Upper lobe of left lung (tissue), 6 donors: ENCODE measurements around the gene OSBPL10. TPM values are rescaled to one million over a fixed set of nuclear protein-coding genes. Genes with fewer than 3 reads are reported as not detected.

Experiments used
- ATAC-seq, 2 donors: fragments of 200-7000 bp; cut with Tn5 transposase; one replicate each; pipeline ENCODE4 v1.9.1; 2022; ENCODE audit warnings: mild to moderate bottlenecking in 2 of 2, moderate library complexity in 2 of 2; ENCODE audit not compliant: low FRiP score in 2 of 2
- DNase-seq, 2 donors: peaks; one replicate each; pipeline ENCODE4 v3.0.0-alpha.2; 2019 to 2020
- H3K27ac ChIP-seq, 4 donors: fragments of 200-600 bp; sonication (generic); one replicate each; pipeline ENCODE4 v1.5.1; 2016 to 2019
- H3K27me3 ChIP-seq, 4 donors: fragments of 200-600 bp; sonication (generic); one replicate each; pipeline ENCODE4 v1.5.1; 2017 to 2019
- H3K36me3 ChIP-seq, 4 donors: fragments of 200-600 bp; sonication (generic); one replicate each; pipeline ENCODE4 v1.5.1; 2016 to 2019
- H3K4me1 ChIP-seq, 4 donors: fragments of 200-600 bp; sonication (generic); one replicate each; pipeline ENCODE4 v1.5.1; 2018 to 2019
- H3K4me3 ChIP-seq, 4 donors: fragments of 200-600 bp; sonication (generic); one replicate each; pipeline ENCODE4 v1.5.1; 2017 to 2019; ENCODE audit warnings: mild to moderate bottlenecking in 2 of 4, moderate library complexity in 1 of 4
- H3K9me3 ChIP-seq, 4 donors: fragments of 200-600 bp; sonication (generic); one replicate each; pipeline ENCODE4 v1.5.1; 2018 to 2019
- CTCF ChIP-seq, 6 experiments: fragments of 450-650 bp in 4 of 6; fragments of 200-600 bp in 2 of 6; sonication (generic) in 2 of 6; IDR thresholded peaks; one replicate each; pipeline ENCODE4 v1.5.1; 2016 to 2019; ENCODE audit warnings: antibody characterized with exemption in 6 of 6
- EP300 ChIP-seq, 4 donors: sonication (generic); formaldehyde crosslinking; IDR thresholded peaks; one replicate each; pipeline ENCODE4 v1.5.1; 2017; ENCODE audit warnings: antibody characterized with exemption in 4 of 4, control low read depth in 2 of 4
- POLR2A ChIP-seq, 4 donors: fragments of 450-650 bp; IDR thresholded peaks; one replicate each; pipeline ENCODE4 v1.5.1; 2016 to 2017; ENCODE audit warnings: antibody characterized with exemption in 4 of 4, mild to moderate bottlenecking in 2 of 4
- POLR2AphosphoS5 ChIP-seq, 2 donors: sonication (generic); formaldehyde crosslinking; IDR thresholded peaks; one replicate each; pipeline ENCODE4 v1.5.1; 2017; ENCODE audit warnings: antibody characterized with exemption in 2 of 2
- WGBS, 2 donors: methylation state at CpG; one replicate each; pipeline ENCODE4 v1.1.5; 2017 to 2018; 5-methylcytosine and 5-hydroxymethylcytosine counted together
- total RNA-seq, 6 donors: library from RNA; depleted of rRNA in 4 of 6; stranded (reverse); fragments of >200 nt in 4 of 6; gene quantifications; one replicate each; pipeline versions ENCODE4 v1.1.0 to v1.2.1, GENCODE V29; 2016 to 2021
- donor health status: DM: no; HTN: no; CAD: no; lungs with moderate emphysema.
- donor health status: DM: no; HTN: yes; CAD: no; lungs with severe emphysema.

The OSBPL10 gene
- total RNA-seq, 6 donors from 2014 or later = 13.6 to 73.9 (median 24.4) TPM

DNA sequence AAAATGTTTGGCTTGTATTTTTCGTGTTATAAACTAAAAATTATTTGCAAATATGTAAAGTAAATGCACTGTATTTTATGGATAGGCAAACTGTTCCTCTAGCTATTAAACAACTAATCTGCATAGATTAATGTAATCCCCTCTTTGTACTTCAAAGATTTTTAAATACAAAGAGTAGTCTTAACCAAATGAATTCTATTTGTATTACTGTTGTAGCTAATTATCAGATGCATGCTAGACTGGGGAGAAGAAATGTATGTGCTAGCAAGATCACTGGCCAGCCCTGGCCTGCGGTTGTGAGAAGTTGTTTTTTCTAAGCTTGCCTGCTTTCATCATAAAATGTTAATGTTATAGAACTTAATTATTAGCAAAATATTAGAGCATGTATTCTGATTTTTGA is 355.7 kb downstream of the OSBPL10 start:
- H3K27me3 ChIP-seq = no peaks in the 10 kb centered on the region
- WGBS, 2 donors = 92 to 98% methylated on average over 2 of the region's 2 CpGs
- TF ChIP-seq POLR2A (IDR thresholded peaks at IDR 0.05) (no peak), CTCF (IDR thresholded peaks at IDR 0.05) (no peak)
- H3K9me3 ChIP-seq = no peaks in the 10 kb centered on the region
- ATAC-seq (no peak), DNase-seq (no peak)
- peaks cover 0 to 78% (median 29%) of the 10 kb centered on the region in 4 donors for H3K36me3 ChIP-seq
- H3K4me1 ChIP-seq = no peaks in the 10 kb centered on the region
- no peak overlapping the region for H3K27ac ChIP-seq
- H3K4me3 ChIP-seq = no peak overlapping the region

- H3K27ac ChIP-seq = no peak overlapping the region
- no peak for ATAC-seq
- no peak for DNase-seq
- peaks cover 0 to 78% (median 25%) of the 10 kb centered on the region in 4 donors for H3K36me3 ChIP-seq
- no peaks in the 10 kb centered on the region for H3K9me3 ChIP-seq
- WGBS, 2 donors = 98% methylated on average over 6 of the region's 6 CpGs
- no peaks in the 10 kb centered on the region for H3K27me3 ChIP-seq
- no peak overlapping the region for H3K4me3 ChIP-seq
- no peaks in the 10 kb centered on the region for H3K4me1 ChIP-seq
- TF ChIP-seq POLR2AphosphoS5 (IDR thresholded peaks at IDR 0.05) (no peak), EP300 (IDR thresholded peaks at IDR 0.05) (no peak), CTCF (IDR thresholded peaks at IDR 0.05) (no peak), POLR2A (IDR thresholded peaks at IDR 0.05) (no peak)
Observed at GRCh38 chr3:31624083-31624709, 356.9 kb downstream of the OSBPL10 start.

- peaks cover 4 to 75% (median 25%) of the 10 kb centered on the region in 4 donors for H3K36me3 ChIP-seq
- no peaks in the 10 kb centered on the region for H3K27me3 ChIP-seq
- no peak overlapping the region for H3K27ac ChIP-seq
- DNase-seq (no peak), ATAC-seq (no peak)
- H3K9me3 ChIP-seq = no peaks in the 10 kb centered on the region
- H3K4me3 ChIP-seq = no peak overlapping the region
- TF ChIP-seq POLR2AphosphoS5 (IDR thresholded peaks at IDR 0.05) = no peak
- no peak for TF ChIP-seq CTCF (IDR thresholded peaks at IDR 0.05)
- TF ChIP-seq EP300 (IDR thresholded peaks at IDR 0.05) = no peak
- no peaks in the 10 kb centered on the region for H3K4me1 ChIP-seq
- WGBS, 2 donors = 75 to 84% methylated on average over 4 of the region's 4 CpGs
Observed at GRCh38 chr3:31622636-31623288, 358.3 kb downstream of the OSBPL10 start.

DNA sequence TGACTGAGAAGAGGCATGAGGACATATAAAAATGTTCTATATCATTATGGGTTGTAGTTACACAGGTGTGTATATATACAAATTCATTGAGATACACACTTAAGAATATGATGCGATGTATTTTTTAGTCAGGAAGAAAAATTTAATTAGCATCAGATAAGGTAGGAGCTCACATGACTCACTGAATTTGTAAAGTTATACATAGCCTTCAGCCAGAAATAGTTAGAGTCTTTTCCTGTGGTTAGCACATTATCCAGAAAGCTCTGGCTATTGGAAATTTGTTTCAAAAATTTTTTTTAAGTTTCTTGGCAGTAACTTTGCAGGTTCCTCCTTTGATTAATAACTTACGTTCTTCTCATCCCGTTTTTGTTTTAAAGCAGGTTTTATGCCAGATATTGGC is 359.7 kb downstream of the OSBPL10 start:
- Histone ChIP-seq H3K4me1 (no peaks in the 10 kb centered on the region), H3K9me3 (no peaks in the 10 kb centered on the region), H3K36me3 (peaks cover 4 to 62% (median 16%) of the 10 kb centered on the region in 4 donors), H3K27me3 (no peaks in the 10 kb centered on the region), H3K4me3 (no peak overlapping the region), H3K27ac (no peak overlapping the region)
- no peak for ATAC-seq
- DNase-seq = no peak
- TF ChIP-seq CTCF (IDR thresholded peaks at IDR 0.05) (no peak), EP300 (IDR thresholded peaks at IDR 0.05) (no peak), POLR2AphosphoS5 (IDR thresholded peaks at IDR 0.05) (no peak)
- WGBS, 2 donors = 86 to 89% methylated on average over 3 of the region's 3 CpGs

DNA sequence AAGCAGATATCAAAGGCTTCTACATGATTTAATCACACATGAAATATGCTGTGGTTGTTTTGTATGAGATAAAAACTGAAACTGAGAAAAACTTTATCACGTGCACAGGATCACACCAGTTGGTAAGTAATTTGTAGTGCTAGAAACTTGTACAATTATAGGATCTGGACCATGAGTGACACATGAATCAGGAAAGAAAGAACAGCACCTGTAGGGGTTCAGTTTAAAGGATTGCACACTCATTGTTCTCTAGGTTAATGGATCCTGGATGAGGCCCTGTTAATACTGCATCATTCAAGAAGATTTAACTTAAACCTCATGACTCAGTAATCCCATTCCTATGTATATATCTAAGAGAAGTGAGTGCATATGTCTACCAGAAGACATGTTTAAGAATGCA is 360.4 kb downstream of the OSBPL10 start:
- no peak for ATAC-seq
- no peaks in the 10 kb centered on the region for H3K4me1 ChIP-seq
- H3K9me3 ChIP-seq = no peaks in the 10 kb centered on the region
- 83 to 88% methylated on average over 1 of the region's 1 CpG for WGBS, 2 donors
- no peak for TF ChIP-seq CTCF (IDR thresholded peaks at IDR 0.05)
- TF ChIP-seq POLR2A (IDR thresholded peaks at IDR 0.05) = no peak
- TF ChIP-seq POLR2AphosphoS5 (IDR thresholded peaks at IDR 0.05) = no peak
- no peak for TF ChIP-seq EP300 (IDR thresholded peaks at IDR 0.05)
- DNase-seq = no peak
- H3K27ac ChIP-seq = no peak overlapping the region
- no peaks in the 10 kb centered on the region for H3K27me3 ChIP-seq
- H3K36me3 ChIP-seq = peaks cover 4 to 56% (median 14%) of the 10 kb centered on the region in 4 donors
- H3K4me3 ChIP-seq = no peak overlapping the region
